ENCODE results near the gene ARHGAP26. TPM values are rescaled to one million over a fixed set of nuclear protein-coding genes. Genes with fewer than 3 reads are reported as not detected.

ARHGAP26 gene
- total RNA-seq, 4 donors from 2014 or later = 28.2 to 52.3 (median 37.9) TPM

- Histone ChIP-seq H3K36me3 (peaks cover 7 to 12% of the 10 kb centered on the region in 2 donors), H3K4me3 (replicated peaks in 1 of 3) (no peak overlapping the region)
- intact Hi-C loops (cut with DNase I) = no loop called here
Measured at GRCh38 chr5:142908659-142909058, 138.5 kb downstream of the ARHGAP26 start.

GRCh38 chr5:142910128-142910527 lies 140.0 kb downstream of the ARHGAP26 start:
- Histone ChIP-seq H3K27ac (no peak overlapping the region), H3K4me3 (replicated peaks in 1 of 3) (no peak overlapping the region), H3K4me1 (peaks cover 4 to 10% of the 10 kb centered on the region in 2 donors), H3K36me3 (peaks cover 0 to 9% of the 10 kb centered on the region in 2 donors), H3K9me3 (no peaks in the 10 kb centered on the region), H3K27me3 (no peaks in the 10 kb centered on the region)
- intact Hi-C loops (cut with DNase I) = no loop called here
- no peak for DNase-seq
- no peak for TF ChIP-seq POLR2A (IDR thresholded peaks at IDR 0.05)
- TF ChIP-seq CTCF (IDR thresholded peaks at IDR 0.05) = no peak
- 92 to 93% methylated on average over 6 of the region's 6 CpGs for WGBS, 2 donors

More at GRCh38 chr5:142908659-142909058, 138.5 kb downstream of the ARHGAP26 start:
- no peak for DNase-seq
- Histone ChIP-seq H3K4me1 (peaks cover 4% of the 10 kb centered on the region in 2 donors), H3K27ac (no peak overlapping the region), H3K27me3 (no peaks in the 10 kb centered on the region), H3K9me3 (no peaks in the 10 kb centered on the region)
- 96 to 97% methylated on average over 3 of the region's 3 CpGs for WGBS, 2 donors
- TF ChIP-seq CTCF (IDR thresholded peaks at IDR 0.05) (no peak), POLR2A (IDR thresholded peaks at IDR 0.05) (no peak)

GRCh38 chr5:142911170-142911569 lies 141.0 kb downstream of the ARHGAP26 start:
- 89 to 96% methylated on average over 3 of the region's 3 CpGs for whole genome bisulfite sequencing, 2 donors
- H3K27me3 ChIP-seq = no peaks in the 10 kb centered on the region
- peaks cover 0 to 9% of the 10 kb centered on the region in 2 donors for H3K36me3 ChIP-seq
- TF ChIP-seq POLR2A (IDR thresholded peaks at IDR 0.05) (no peak), CTCF (IDR thresholded peaks at IDR 0.05) (no peak)
- no peak for DNase-seq
- no peak overlapping the region for H3K27ac ChIP-seq
- peaks cover 4 to 10% of the 10 kb centered on the region in 2 donors for H3K4me1 ChIP-seq
- intact Hi-C loops (cut with DNase I) = no loop called here
- no peak overlapping the region for H3K4me3 ChIP-seq (replicated peaks in 1 of 3)
- H3K9me3 ChIP-seq = no peaks in the 10 kb centered on the region

GRCh38 chr5:142911775-142912174 lies 141.6 kb downstream of the ARHGAP26 start:
- Histone ChIP-seq H3K4me3 (replicated peaks in 1 of 3) (no peak overlapping the region), H3K9me3 (no peaks in the 10 kb centered on the region), H3K4me1 (peaks cover 4 to 10% of the 10 kb centered on the region in 2 donors), H3K27ac (no peak overlapping the region), H3K36me3 (peaks cover 0 to 9% of the 10 kb centered on the region in 2 donors), H3K27me3 (no peaks in the 10 kb centered on the region)
- intact Hi-C loops (cut with DNase I) = no loop called here
- no peak for DNase-seq
- TF ChIP-seq CTCF (IDR thresholded peaks at IDR 0.05) (no peak), POLR2A (IDR thresholded peaks at IDR 0.05) (no peak)

- DNase-seq = peak; percentile 17 to 28
- WGBS, 2 donors = 38 to 49% methylated on average over 9 of the region's 9 CpGs
- peaks cover 4 to 10% of the 10 kb centered on the region in 2 donors for H3K4me1 ChIP-seq
- H3K4me3 ChIP-seq (replicated peaks in 1 of 3) = no peak overlapping the region
- no peaks in the 10 kb centered on the region for H3K27me3 ChIP-seq
- TF ChIP-seq CTCF (IDR thresholded peaks at IDR 0.05) (no peak), POLR2A (IDR thresholded peaks at IDR 0.05) (no peak)
- H3K27ac ChIP-seq = no peak overlapping the region
- peaks cover 0 to 9% of the 10 kb centered on the region in 2 donors for H3K36me3 ChIP-seq
- intact Hi-C loops (cut with DNase I) = no loop called here
- no peaks in the 10 kb centered on the region for H3K9me3 ChIP-seq
Measured at GRCh38 chr5:142913728-142914338, 143.7 kb downstream of the ARHGAP26 start.
